Esophagus muscularis mucosa (tissue), 4 donors: ENCODE measurements around the gene RPLP2. TPM values are rescaled to one million over a fixed set of nuclear protein-coding genes. Genes with fewer than 3 reads are reported as not detected.

ENCODE experiments used
- DNase-seq: peaks from one replicate; pipeline ENCODE4 v3.0.0-alpha.2; 2017; ENCODE audit errors: extremely low spot score
- H3K27ac ChIP-seq, 4 donors: fragments of 200-600 bp; sonication (generic); replicated peaks in 1 of 4; 1 replicate in 3 of 4; 2 replicates in 1 of 4; pipeline ENCODE4 v1.5.1; 2016 to 2019; ENCODE audit warnings: mild to moderate bottlenecking in 1 of 4
- H3K27me3 ChIP-seq, 4 donors: fragments of 200-600 bp; sonication (generic); one replicate each; pipeline versions ENCODE4 v1.5.1 to v1.6.0; 2016 to 2019
- H3K36me3 ChIP-seq, 4 donors: fragments of 200-600 bp; sonication (generic); one replicate each; pipeline ENCODE4 v1.5.1; 2016 to 2019
- H3K4me1 ChIP-seq, 4 donors: fragments of 200-600 bp; sonication (generic); one replicate each; pipeline ENCODE4 v1.5.1; 2016 to 2019
- H3K4me3 ChIP-seq, 4 donors: fragments of 200-600 bp; sonication (generic); 1 replicate in 2 of 4; 2 replicates in 2 of 4; pipeline ENCODE4 v1.5.1; 2016 to 2019; ENCODE audit warnings: mild to moderate bottlenecking in 4 of 4, moderate library complexity in 1 of 4
- H3K9me3 ChIP-seq, 4 donors: fragments of 200-600 bp; sonication (generic); 1 replicate in 3 of 4; 2 replicates in 1 of 4; pipeline ENCODE4 v1.5.1; 2016 to 2019
- CTCF ChIP-seq, 3 experiments: fragments of 200-600 bp in 2 of 3; fragments of 450-650 bp in 1 of 3; sonication (generic) in 2 of 3; IDR thresholded peaks; one replicate each; pipeline ENCODE4 v1.5.1; 2017 to 2019; ENCODE audit warnings: antibody characterized with exemption in 3 of 3, mild to moderate bottlenecking in 2 of 3, moderate library complexity in 1 of 3
- EP300 ChIP-seq: sonication (generic); formaldehyde crosslinking; IDR thresholded peaks from one replicate; pipeline ENCODE4 v1.6.1; 2017; ENCODE audit warnings: antibody characterized with exemption
- POLR2A ChIP-seq: fragments of 450-650 bp; IDR thresholded peaks from one replicate; pipeline ENCODE4 v1.6.1; 2017; ENCODE audit warnings: antibody characterized with exemption, moderate library complexity, mild to moderate bottlenecking, low read depth
- POLR2AphosphoS5 ChIP-seq, 2 donors: sonication (generic); formaldehyde crosslinking; IDR thresholded peaks; one replicate each; pipeline ENCODE4 v1.6.1; 2017; ENCODE audit warnings: antibody characterized with exemption in 2 of 2
- WGBS: methylation state at CpG from one replicate; pipeline ENCODE4 v1.1.5; 2018; 5-methylcytosine and 5-hydroxymethylcytosine counted together
- intact Hi-C: fragments of 100-400 bp; cut with DNase I; formaldehyde crosslinking; loops from one replicate; pipeline ENCODE4 v1.15.1; 2023
- total RNA-seq, 4 donors: library from RNA; depleted of rRNA; stranded (reverse); fragments of >200 nt; gene quantifications; one replicate each; pipeline versions ENCODE4 v1.1.0 to v1.2.1, GENCODE V29; 2016

Gene RPLP2
- total RNA-seq = 100 to 1,000 TPM; 318 to 813 (median 686) TPM

GRCh38 chr11:809287-810039, at the start of gene RPLP2:
RPLP2 (plus strand) TSS chr11:809967; CDS start chr11:810235, 268 bp downstream.
- Histone ChIP-seq H3K4me1 (peaks cover 35 to 57% (median 51%) of the 10 kb centered on the region in 4 donors), H3K9me3 (no peaks in the 10 kb centered on the region), H3K36me3 (peaks cover 24 to 35% (median 33%) of the 10 kb centered on the region in 4 donors), H3K27me3 (no peaks in the 10 kb centered on the region), H3K27ac (peak within 1 kb of the TSS; percentile 89 to 99 (median 96)), H3K4me3 (peak within 1 kb of the TSS; percentile 87 to 98 (median 90))
- TF ChIP-seq POLR2AphosphoS5 (IDR thresholded peaks at IDR 0.05) = peak; percentile 96
- no peak for TF ChIP-seq EP300
- TF ChIP-seq POLR2A = peak; percentile 93
- TF ChIP-seq CTCF (IDR thresholded peaks at IDR 0.05) = no peak
- WGBS = 0% methylated on average over 23 of the region's 81 CpGs
- DNase-seq = peak; percentile 100
- intact Hi-C loops = no loop called here

- no peak overlapping the region for H3K27ac ChIP-seq
- peaks cover 0 to 4% (median 0%) of the 10 kb centered on the region in 4 donors for H3K4me1 ChIP-seq
- H3K4me3 ChIP-seq = no peak overlapping the region
- H3K9me3 ChIP-seq = no peaks in the 10 kb centered on the region
- H3K36me3 ChIP-seq = peaks cover 49 to 98% (median 94%) of the 10 kb centered on the region in 4 donors
- H3K27me3 ChIP-seq = no peaks in the 10 kb centered on the region
- intact Hi-C loops = no loop called here
- DNase-seq = no peak
- TF ChIP-seq POLR2AphosphoS5 (IDR thresholded peaks at IDR 0.05) = no peak
Measured at GRCh38 chr11:760236-760635, 49.5 kb upstream of the RPLP2 start.

GRCh38 chr11:761526-762108, 48.1 kb upstream of the RPLP2 start:
- no peaks in the 10 kb centered on the region for H3K9me3 ChIP-seq
- intact Hi-C loops = no loop called here
- no peak for TF ChIP-seq EP300
- no peak for TF ChIP-seq CTCF (IDR thresholded peaks at IDR 0.05)
- no peak for TF ChIP-seq POLR2A
- TF ChIP-seq POLR2AphosphoS5 (IDR thresholded peaks at IDR 0.05) = no peak
- DNase-seq = no peak
- no peaks in the 10 kb centered on the region for H3K27me3 ChIP-seq
- H3K4me3 ChIP-seq = no peak overlapping the region
- WGBS = 78% methylated on average over 7 of the region's 8 CpGs
- peaks cover 50 to 98% (median 93%) of the 10 kb centered on the region in 4 donors for H3K36me3 ChIP-seq
- no peak overlapping the region for H3K27ac ChIP-seq
- peaks cover 0 to 9% (median 0%) of the 10 kb centered on the region in 4 donors for H3K4me1 ChIP-seq

GRCh38 chr11:762421-763072, 47.2 kb upstream of the RPLP2 start:
- Histone ChIP-seq H3K27ac (no peak overlapping the region), H3K27me3 (no peaks in the 10 kb centered on the region), H3K4me3 (no peak overlapping the region), H3K9me3 (no peaks in the 10 kb centered on the region), H3K36me3 (peaks cover 50 to 98% (median 93%) of the 10 kb centered on the region in 4 donors), H3K4me1 (peaks cover 0 to 9% (median 0%) of the 10 kb centered on the region in 4 donors)
- 75% methylated on average over 5 of the region's 10 CpGs for WGBS
- intact Hi-C loops = no loop called here
- TF ChIP-seq POLR2AphosphoS5 (IDR thresholded peaks at IDR 0.05) (peak in 1 of 2 donors; percentile 5), CTCF (IDR thresholded peaks at IDR 0.05) (no peak)
- DNase-seq = no peak

GRCh38 chr11:763073-763463, 46.7 kb upstream of the RPLP2 start:
- 75% methylated on average over 9 of the region's 24 CpGs for WGBS
- Histone ChIP-seq H3K27me3 (no peaks in the 10 kb centered on the region), H3K36me3 (peaks cover 50 to 95% (median 89%) of the 10 kb centered on the region in 4 donors), H3K9me3 (no peaks in the 10 kb centered on the region), H3K27ac (no peak overlapping the region), H3K4me1 (peaks cover 0 to 9% (median 0%) of the 10 kb centered on the region in 4 donors), H3K4me3 (no peak overlapping the region)
- TF ChIP-seq POLR2A = no peak
- TF ChIP-seq EP300 = no peak
- no peak for TF ChIP-seq CTCF (IDR thresholded peaks at IDR 0.05)
- TF ChIP-seq POLR2AphosphoS5 (IDR thresholded peaks at IDR 0.05) = no peak
- intact Hi-C loops = no loop called here
- no peak for DNase-seq
